ENCODE measurements around the gene SGIP1. TPM values are rescaled to one million over a fixed set of nuclear protein-coding genes. Genes with fewer than 3 reads are reported as not detected.
A peak's percentile ranks its signal among the peaks of the same experiment; 100 is the strongest.

Gene SGIP1
- polyA plus RNA-seq, 3 donors: not detected

- Histone ChIP-seq H3K4me2 (replicated peaks; ENCODE audit: extremely low read depth, low read length, poor library complexity, severe bottlenecking) (no peak overlapping the region), H2AFZ (ENCODE audit: insufficient read depth, low read depth, low read length, poor library complexity, severe bottlenecking) (no peak overlapping the region)
- 0% methylated on average over 1 of the region's 6 CpGs for WGBS (ENCODE audit: insufficient coverage)
These were observed 223.8 kb downstream of the SGIP1 start for GRCh38 chr1:66757722-66758240.

GRCh38 chr1:66758241-66758755 is 224.3 kb downstream of the SGIP1 start:
- Histone ChIP-seq H3K4me2 (replicated peaks; ENCODE audit: extremely low read depth, low read length, poor library complexity, severe bottlenecking) (no peak overlapping the region), H3K27me3 (ENCODE audit: control insufficient read depth in 2 of 2, insufficient read depth in 2 of 2, low read length in 2 of 2) (no peaks in the 10 kb centered on the region), H3K9ac (ENCODE audit: insufficient read depth, low read length, poor library complexity, severe bottlenecking) (no peak overlapping the region), H3K79me2 (ENCODE audit: insufficient read depth, low read length) (no peaks in the 10 kb centered on the region), H3K36me3 (replicated peaks in 1 of 2; ENCODE audit: control insufficient read depth in 1 of 2, insufficient read depth in 2 of 2, low read length in 2 of 2) (no peaks in the 10 kb centered on the region), H3K9me3 (replicated peaks in 1 of 2; ENCODE audit: control insufficient read depth in 1 of 2, insufficient read depth in 1 of 2, low read length in 2 of 2) (no peaks in the 10 kb centered on the region), H3K4me1 (ENCODE audit: control insufficient read depth in 1 of 2, insufficient read depth in 2 of 2, low read length in 2 of 2) (peaks cover 17 to 28% of the 10 kb centered on the region in 2 donors), H3K27ac (ENCODE audit: low read depth in 1 of 2, low read length in 2 of 2) (peak overlapping the region in 1 of 2 donors; percentile 26), H2AFZ (ENCODE audit: insufficient read depth, low read depth, low read length, poor library complexity, severe bottlenecking) (no peak overlapping the region), H3K4me3 (replicated peaks in 1 of 3; ENCODE audit: low read depth in 2 of 3, low read length in 3 of 3) (no peak overlapping the region), H4K20me1 (ENCODE audit: insufficient read depth, low read length) (no peaks in the 10 kb centered on the region)
- Mint-ChIP-seq H3K9me3 (peaks cover 0 to 4% (median 0%) of the 10 kb centered on the region in 7 donors), H3K4me1 (peaks cover 29% of the 10 kb centered on the region), H3K36me3 (no peaks in the 10 kb centered on the region), H3K4me3 (no peak overlapping the region), H3K27me3 (ENCODE audit: low read depth in 3 of 3) (no peaks in the 10 kb centered on the region), H3K27ac (peak overlapping the region in 6 of 7 donors; percentile 16 to 68 (median 42))
- DNase-seq: peak in 1 of 3 donors; percentile 14
- intact Hi-C loops (cut with micrococcal nuclease): no loop called here
- WGBS (ENCODE audit: insufficient coverage): no CpG with 5 or more reads among the region's 1 CpG
- TF ChIP-seq CTCF (IDR thresholded peaks at IDR 0.05): no peak

More at GRCh38 chr1:66757722-66758240, 223.8 kb downstream of the SGIP1 start:
- no peaks in the 10 kb centered on the region for H3K36me3 Mint-ChIP-seq
- H3K27ac ChIP-seq (ENCODE audit: low read depth in 1 of 2, low read length in 2 of 2): peak overlapping the region in 1 of 2 donors; percentile 26
- no peak overlapping the region for H3K9ac ChIP-seq (ENCODE audit: insufficient read depth, low read length, poor library complexity, severe bottlenecking)
- H4K20me1 ChIP-seq (ENCODE audit: insufficient read depth, low read length): no peaks in the 10 kb centered on the region
- no peak overlapping the region for H3K4me3 ChIP-seq (replicated peaks in 1 of 3; ENCODE audit: low read depth in 2 of 3, low read length in 3 of 3)
- no peaks in the 10 kb centered on the region for H3K79me2 ChIP-seq (ENCODE audit: insufficient read depth, low read length)
- H3K36me3 ChIP-seq (replicated peaks in 1 of 2; ENCODE audit: control insufficient read depth in 1 of 2, insufficient read depth in 2 of 2, low read length in 2 of 2): no peaks in the 10 kb centered on the region
- H3K9me3 Mint-ChIP-seq: no peaks in the 10 kb centered on the region
- TF ChIP-seq CTCF (IDR thresholded peaks at IDR 0.05): no peak
- H3K4me3 Mint-ChIP-seq: no peak overlapping the region
- peak overlapping the region in 4 of 7 donors; percentile 16 to 68 (median 56) for H3K27ac Mint-ChIP-seq
- no peaks in the 10 kb centered on the region for H3K27me3 ChIP-seq (ENCODE audit: control insufficient read depth in 2 of 2, insufficient read depth in 2 of 2, low read length in 2 of 2)
- peaks cover 32% of the 10 kb centered on the region for H3K4me1 Mint-ChIP-seq
- DNase-seq: no peak
- intact Hi-C loops (cut with micrococcal nuclease): no loop called here
- peaks cover 19 to 30% of the 10 kb centered on the region in 2 donors for H3K4me1 ChIP-seq (ENCODE audit: control insufficient read depth in 1 of 2, insufficient read depth in 2 of 2, low read length in 2 of 2)
- H3K27me3 Mint-ChIP-seq (ENCODE audit: low read depth in 3 of 3): no peaks in the 10 kb centered on the region
- H3K9me3 ChIP-seq (replicated peaks in 1 of 2; ENCODE audit: control insufficient read depth in 1 of 2, insufficient read depth in 1 of 2, low read length in 2 of 2): no peaks in the 10 kb centered on the region

All from CD14-positive monocyte (primary cell).